Hippocampal formation (tissue), 2 donors: ENCODE results near the gene TMEM165.

Experiments
- DNase-seq, 2 donors: peaks; one replicate each; lab custom pipeline; 2025; lab: John Stamatoyannopoulos, UW

TMEM165 gene

GRCh38 chr4:55406545-55406944 lies 10.8 kb downstream of the TMEM165 start:
- DNase-seq, result no peak

DNA sequence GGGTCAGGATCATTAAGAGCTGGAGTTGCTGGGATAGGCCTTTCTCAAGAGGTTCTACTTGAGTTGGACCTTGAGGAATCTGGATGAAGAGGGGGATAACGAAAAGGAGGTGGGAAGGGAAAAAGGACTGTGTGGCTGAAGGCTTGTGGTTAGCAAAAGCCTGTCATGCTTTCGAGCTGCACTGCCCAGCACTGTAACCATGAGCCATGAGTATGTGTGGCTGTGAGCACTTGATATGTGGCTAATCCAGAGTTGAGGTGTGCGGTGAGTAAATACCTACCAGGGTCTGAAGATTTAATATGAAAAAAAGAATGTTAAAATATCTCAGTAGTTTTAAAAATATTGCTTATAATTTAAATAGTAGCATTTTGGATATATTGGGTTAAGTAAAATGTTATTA lies 11.4 kb downstream of the TMEM165 start:
- DNase-seq, result no peak

DNA sequence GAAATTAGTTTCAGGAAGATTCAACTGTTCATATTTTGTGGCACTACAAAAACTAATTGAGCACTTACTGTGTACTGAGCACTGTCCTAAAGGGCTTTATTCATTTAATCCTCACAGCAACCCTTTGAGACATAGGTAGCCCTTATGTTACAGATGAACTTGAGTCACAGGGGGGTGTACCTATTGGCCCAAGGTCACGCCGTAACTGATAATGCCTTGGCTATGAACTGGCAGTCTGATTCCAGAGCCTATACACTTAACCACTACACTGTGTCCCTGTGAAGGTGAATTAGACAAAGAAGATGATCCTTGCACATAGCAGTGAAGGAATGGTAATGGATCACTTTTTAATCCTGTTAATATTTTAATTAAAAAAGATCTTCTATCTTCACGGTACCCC lies 12.0 kb downstream of the TMEM165 start:
- DNase-seq, result no peak

DNA sequence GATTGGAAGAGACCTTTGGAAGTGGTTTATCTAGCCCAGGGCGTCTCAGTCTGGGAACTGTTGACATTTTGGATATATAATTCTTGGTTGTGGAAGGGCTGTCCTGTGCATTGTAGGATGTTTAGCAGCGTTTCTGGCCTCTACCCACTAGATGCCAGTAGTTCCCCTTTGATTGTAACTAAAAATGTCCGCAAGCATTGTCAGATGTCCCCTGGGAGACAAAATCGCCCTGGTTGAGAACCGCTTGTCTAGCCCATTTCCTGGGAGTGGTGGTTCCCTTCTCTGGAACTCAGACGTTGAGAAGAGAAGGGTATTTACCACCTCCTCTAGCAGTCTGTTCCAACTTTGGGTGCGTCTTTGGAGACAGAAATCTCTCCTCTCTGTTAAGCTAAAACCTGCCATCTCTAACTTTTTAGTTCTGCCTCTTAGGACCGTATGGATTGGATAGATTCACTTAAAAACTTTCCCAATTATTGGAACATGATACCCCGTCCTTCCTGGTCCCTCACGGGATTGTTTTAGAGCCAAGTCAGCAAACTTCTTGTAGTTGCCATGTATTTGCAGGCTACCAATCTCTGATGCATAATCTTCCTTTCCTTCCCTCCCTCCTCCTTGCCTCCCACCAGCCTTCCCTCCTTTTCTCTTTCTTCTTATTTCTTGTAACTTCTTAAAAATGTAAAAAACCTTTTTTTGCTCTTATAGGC lies 13.9 kb downstream of the TMEM165 start:
- DNase-seq, result peak in 1 of 2 donors; percentile 61

- DNase-seq, result no peak
These were observed 14.7 kb downstream of the TMEM165 start for GRCh38 chr4:55410431-55410830.

GRCh38 chr4:55411621-55412020 lies 15.9 kb downstream of the TMEM165 start:
- no peak for DNase-seq

- no peak for DNase-seq
These were observed 20.4 kb downstream of the TMEM165 start for GRCh38 chr4:55416176-55416575.

DNA sequence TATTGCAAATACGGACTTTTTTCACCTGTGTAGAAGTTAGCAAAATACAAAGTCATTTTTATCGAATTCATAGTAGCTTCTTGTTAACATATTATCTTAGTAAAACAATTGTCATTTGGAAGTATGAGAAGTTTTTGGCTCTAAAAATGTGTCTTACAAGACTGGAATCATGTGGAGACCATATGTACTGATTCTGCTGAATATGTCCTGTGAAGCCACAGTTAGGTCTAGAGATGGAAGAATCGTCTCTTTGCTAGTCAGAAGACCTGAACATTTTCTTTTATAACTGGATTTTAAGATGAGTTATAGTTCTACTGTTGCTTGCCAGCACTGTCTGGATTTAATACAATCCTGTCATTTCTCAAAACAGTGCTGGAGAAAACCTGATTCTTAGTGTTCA lies 29.0 kb downstream of the TMEM165 start:
- DNase-seq, result no peak

GRCh38 chr4:55431710-55432336 lies 36.1 kb downstream of the TMEM165 start:
- DNase-seq, result no peak

DNA sequence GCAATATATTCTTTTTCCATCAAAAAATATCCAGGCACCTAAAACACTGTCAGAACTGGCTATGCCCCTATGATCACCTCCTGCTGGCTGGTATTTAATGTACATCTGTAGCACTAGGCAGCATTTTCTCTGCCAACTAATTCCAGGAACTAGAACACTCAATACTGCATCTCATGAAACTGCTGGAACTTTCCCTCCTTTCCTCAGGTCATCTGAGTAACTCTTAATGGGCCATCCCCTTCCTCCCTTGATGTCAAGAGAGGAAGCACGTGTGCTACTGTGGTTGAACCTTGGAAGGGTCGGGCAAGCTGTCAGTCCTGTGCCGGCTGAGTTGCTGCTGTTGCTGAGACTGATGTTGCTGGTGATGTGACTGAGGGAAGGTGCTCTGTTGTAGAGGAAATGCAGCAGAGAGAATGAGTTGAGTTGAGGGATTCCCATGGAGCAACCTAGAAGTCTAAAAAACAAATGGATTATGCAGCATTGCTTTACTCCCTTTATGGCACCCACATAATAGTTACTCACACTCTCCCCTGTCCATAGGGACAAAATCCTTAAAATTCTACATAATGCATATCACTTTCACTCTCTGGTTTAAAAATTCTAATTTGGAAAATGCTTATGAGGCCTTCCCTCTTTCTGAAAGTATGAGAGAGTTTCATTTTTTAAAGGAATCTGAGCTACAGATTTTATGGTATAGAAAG lies 39.5 kb downstream of the TMEM165 start:
- no peak for DNase-seq

GRCh38 chr4:55437356-55437796 lies 41.6 kb downstream of the TMEM165 start:
- DNase-seq, result no peak

GRCh38 chr4:55437823-55438222 lies 42.1 kb downstream of the TMEM165 start:
- no peak for DNase-seq

DNA sequence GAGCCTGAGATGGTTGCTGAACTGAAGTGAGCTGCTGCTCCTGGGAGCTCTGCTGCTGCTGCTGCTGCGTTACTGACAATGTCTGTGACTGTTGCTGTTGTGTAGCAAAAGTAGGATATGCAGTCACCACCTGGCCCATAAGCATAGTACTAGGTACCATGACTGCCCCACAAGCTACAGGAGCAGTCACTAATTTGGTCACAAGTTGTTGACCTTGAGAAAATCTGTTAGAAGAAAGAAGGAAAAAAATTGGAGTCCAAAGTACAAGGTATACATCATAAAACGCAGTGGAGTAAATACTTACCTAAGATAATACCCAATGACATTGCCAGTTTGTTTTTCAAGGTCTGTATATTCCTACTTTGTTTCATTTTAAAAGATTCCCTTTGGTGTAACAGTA lies 42.6 kb downstream of the TMEM165 start:
- no peak for DNase-seq

GRCh38 chr4:55439023-55439422 lies 43.3 kb downstream of the TMEM165 start:
- DNase-seq, result no peak

GRCh38 chr4:55440786-55441185 lies 45.0 kb downstream of the TMEM165 start:
- no peak for DNase-seq

DNA sequence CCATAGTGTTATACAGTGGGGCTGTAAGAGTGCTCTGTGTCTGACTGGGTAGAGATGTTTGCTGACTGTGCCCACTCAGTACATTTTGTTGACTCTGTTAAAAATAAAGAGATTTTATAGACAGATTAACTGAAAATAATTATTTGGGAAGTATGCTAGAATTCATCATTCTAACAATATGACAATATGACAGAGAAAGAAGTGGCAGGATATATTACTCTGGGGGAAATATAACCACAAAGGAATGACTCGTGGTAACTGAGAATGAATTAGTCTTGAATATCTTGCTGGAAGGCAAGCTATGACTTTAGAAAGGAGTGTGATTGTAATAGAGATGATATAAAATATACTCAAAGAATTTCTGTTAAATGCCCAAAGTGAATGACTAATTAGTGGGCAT lies 46.8 kb downstream of the TMEM165 start:
- DNase-seq, result no peak

DNA sequence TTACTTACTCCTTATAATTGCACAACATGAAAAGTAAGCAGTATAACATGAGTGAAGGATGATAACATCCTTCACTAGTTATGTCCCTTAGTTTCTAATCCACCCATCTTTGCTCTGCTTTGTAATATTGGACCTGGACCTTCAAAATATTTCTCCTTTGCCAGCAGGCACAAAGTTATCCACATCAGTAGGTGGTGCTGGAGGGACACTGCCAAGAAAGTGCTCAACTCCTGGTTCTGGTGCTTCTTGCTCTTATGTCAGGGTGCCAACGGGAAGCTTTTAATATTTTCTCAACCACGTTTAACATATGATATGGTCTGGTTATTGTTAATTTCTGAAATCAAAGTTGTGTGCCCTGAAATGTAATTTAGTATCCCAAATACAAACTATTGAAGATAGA lies 49.1 kb downstream of the TMEM165 start:
- DNase-seq, result no peak

DNA sequence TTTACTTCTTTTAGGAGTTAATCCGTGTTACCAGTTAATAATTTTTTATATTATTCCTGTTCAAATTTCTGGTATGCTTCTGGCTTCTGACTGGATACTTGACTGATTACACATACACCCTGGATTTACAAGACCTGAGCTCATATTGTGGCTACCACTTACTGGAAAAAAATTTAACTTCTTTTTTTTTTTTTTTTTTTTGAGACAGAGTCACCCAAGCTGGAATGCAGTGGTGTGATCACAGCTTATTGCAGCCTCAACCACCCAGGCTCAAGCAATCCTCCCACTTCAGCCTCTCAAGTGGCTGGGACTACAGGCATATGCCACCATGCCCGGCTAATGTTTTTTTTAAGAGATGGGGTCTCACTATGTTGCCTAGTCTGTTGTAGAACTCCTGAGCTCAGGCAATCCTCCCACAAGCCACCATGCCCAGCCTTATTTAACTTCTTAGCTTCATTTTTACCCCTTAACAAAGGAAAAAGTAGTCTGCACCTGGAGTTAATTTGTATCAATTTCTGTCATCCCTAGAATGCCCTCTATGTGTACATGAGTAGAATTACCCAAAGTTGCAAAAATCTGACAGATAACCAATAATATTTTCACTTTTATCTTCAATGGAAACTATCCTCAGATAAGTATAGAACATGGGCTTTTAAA lies 50.3 kb downstream of the TMEM165 start:
- DNase-seq, result no peak

DNA sequence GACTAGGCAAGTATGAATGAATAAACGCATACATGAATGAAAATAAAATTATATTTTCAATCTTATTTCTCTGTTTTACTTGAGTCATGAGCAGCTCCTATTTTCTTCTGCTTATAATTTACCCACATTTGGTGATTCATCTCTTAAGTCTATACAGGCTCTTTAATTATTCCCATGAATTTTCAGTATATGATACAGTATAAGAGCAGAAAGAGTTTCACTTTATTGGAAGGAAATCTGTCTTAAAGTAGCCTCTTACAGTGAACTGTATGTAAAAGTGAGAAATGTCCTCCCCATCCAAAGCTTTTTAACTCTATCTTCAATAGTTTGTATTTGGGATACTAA lies 50.8 kb downstream of the TMEM165 start:
- no peak for DNase-seq

DNA sequence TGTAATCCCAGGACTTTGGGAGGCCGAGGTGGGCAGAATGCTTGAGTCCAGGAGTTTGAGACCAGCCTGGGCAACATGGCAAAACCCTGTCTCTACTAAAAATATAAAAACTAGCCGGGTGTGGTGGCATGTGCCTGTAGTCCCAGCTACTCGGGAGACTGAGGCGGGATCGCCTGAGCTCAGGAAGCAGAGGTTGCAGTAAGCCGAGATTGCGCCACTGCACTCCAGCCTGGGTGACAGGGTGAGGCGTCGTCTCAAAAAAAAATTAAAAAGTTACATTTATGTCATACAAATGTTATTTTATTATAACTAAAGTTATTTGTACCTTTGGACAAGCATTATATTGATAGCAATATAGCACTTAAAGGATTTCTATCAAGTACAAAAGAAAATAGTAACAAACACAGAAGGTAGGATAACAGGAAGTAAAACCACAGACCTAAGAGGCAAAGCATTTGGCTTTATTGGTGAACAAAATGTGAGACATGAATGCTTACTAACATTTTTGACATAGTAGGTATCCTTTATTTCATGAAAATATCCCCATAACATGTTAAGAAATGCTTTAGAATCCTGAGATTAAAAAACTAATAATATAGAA lies 51.5 kb downstream of the TMEM165 start:
- DNase-seq, result no peak

GRCh38 chr4:55447831-55448230 lies 52.1 kb downstream of the TMEM165 start:
- no peak for DNase-seq

- no peak for DNase-seq
These were observed 54.8 kb downstream of the TMEM165 start for GRCh38 chr4:55450566-55450965.
